Measurements from ENCODE around the gene HOXA11.

The HOXA11 gene

DNA sequence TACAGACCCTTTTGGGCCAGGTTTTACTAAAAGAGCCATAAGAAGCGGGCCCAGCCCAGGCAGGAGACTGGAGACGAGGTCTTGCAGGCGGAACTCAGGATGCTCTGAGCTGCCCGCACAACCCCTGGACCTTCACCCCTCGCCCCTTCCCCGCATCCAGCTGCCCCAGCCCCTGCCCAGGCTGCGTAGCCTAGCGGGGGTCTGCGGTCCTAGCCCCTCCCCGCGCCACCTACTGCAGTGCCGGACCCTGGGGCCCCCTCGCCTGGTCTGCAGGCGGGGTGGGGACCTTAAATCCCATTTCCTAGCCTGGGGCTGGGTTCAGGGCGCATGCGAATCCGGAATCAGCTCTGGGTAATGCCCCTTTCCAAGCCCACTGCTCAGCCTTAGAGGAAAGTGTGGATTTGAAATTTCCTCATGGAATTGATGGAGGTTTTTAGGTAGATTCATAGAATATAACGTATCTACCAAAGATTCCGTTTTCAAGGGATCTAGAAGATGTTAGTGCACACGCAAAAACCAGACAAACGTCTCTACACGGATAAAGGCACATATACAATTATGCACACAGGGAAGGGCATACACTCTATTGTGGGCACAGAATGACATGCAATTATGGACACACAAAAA is 32.1 kb downstream of the HOXA11 start:
- no peak overlapping the region for H2AFZ ChIP-seq (ENCODE audit: low read depth)
- no peak overlapping the region for H3K4me2 ChIP-seq
- no peaks in the 10 kb centered on the region for H3K27me3 ChIP-seq (ENCODE audit: insufficient read depth, low read depth)
- no peaks in the 10 kb centered on the region for H3K79me2 ChIP-seq (ENCODE audit: insufficient read depth, low read depth)
- no peak for TF ChIP-seq CTCF (conservative IDR thresholded peaks at IDR 0.05; ENCODE audit: low read depth, low read length)
- H4K20me1 ChIP-seq (ENCODE audit: insufficient read depth) = no peaks in the 10 kb centered on the region
- no peak overlapping the region for H3K27ac ChIP-seq
- H3K9ac ChIP-seq = no peak overlapping the region
- H3K4me1 ChIP-seq (ENCODE audit: low read depth, poor library complexity, severe bottlenecking) = peaks cover 7% of the 10 kb centered on the region
- no peak overlapping the region for H3K4me3 ChIP-seq (IDR thresholded peaks at IDR 0.05; ENCODE audit: insufficient read depth, low read depth, low read length)
- no peaks in the 10 kb centered on the region for H3K36me3 ChIP-seq (ENCODE audit: insufficient read depth)

DNA sequence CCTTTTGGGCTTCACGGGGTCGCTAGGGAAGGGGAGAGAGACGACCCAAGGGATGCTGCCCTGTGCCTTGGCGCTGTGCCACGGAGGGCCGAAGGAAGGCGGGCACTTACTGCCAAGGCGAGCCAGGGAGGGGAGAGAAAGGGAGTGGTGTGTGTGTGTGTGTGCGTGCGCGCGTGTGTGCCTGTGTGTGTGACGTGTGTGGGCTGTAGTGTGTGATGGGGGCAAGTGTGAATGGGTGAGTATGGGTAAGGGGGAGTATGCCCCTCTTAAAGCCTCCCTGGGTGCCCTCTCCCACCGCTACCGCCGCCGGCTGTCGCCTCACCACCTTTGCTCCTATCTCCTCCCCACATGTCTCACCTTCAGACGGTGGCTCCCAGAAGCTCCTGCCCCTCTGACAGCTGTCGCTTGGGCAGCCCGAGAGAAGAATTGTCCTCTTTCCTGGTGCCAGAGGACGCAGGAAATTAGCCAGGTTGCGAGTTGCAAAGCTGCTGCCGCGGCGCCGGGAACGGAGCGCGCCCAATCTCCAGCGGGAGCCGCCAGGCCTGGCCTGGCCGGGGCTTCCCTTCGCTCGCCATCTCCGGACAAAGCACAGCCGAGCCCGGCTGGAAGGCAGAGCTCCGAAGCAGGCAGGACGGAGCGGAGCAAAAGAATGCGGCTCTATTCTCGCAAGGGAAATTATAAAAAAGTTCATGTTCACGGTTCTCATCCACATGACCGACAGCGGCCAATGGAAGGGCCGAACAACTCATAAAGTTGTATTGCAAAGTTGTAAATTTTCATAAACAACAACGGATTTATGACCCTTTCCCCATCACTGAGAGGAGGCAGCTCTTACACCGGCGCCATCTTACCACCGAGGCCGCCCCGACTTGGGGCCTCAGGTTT is 32.9 kb downstream of the HOXA11 start, which contains the start of gene HOXA3:
HOXA3 (minus strand) TSS at position 653 of the 885 bp plus-strand sequence. CDS start 41,943 bp downstream, outside the sequence.
- H3K27ac ChIP-seq = no peak within 1 kb of the TSS; the same call in 1 of the 2 replicates
- peak within 1 kb of the TSS; percentile 94 for H3K4me2 ChIP-seq
- peak within 1 kb of the TSS; percentile 76; the same call in 1 of the 2 replicates for H3K9ac ChIP-seq
- no peaks in the 10 kb centered on the region for H4K20me1 ChIP-seq (ENCODE audit: insufficient read depth)
- H3K36me3 ChIP-seq (ENCODE audit: insufficient read depth) = no peaks in the 10 kb centered on the region
- H3K4me1 ChIP-seq (ENCODE audit: low read depth, poor library complexity, severe bottlenecking) = peaks cover 7% of the 10 kb centered on the region
- no peak within 1 kb of the TSS for H3K4me3 ChIP-seq (IDR thresholded peaks at IDR 0.05; ENCODE audit: insufficient read depth, low read depth, low read length)
- no peaks in the 10 kb centered on the region for H3K27me3 ChIP-seq (ENCODE audit: insufficient read depth, low read depth)
- H2AFZ ChIP-seq (ENCODE audit: low read depth) = peak within 1 kb of the TSS; percentile 96
- TF ChIP-seq CTCF (conservative IDR thresholded peaks at IDR 0.05; ENCODE audit: low read depth, low read length) = no peak
- H3K79me2 ChIP-seq (ENCODE audit: insufficient read depth, low read depth) = no peaks in the 10 kb centered on the region

GRCh38 chr7:27151341-27151930 is 33.6 kb downstream of the HOXA11 start:
- H3K36me3 ChIP-seq (ENCODE audit: insufficient read depth) = no peaks in the 10 kb centered on the region
- no peaks in the 10 kb centered on the region for H3K79me2 ChIP-seq (ENCODE audit: insufficient read depth, low read depth)
- peaks cover 7% of the 10 kb centered on the region for H3K4me1 ChIP-seq (ENCODE audit: low read depth, poor library complexity, severe bottlenecking)
- H2AFZ ChIP-seq (ENCODE audit: low read depth) = peak overlapping the region; percentile 96
- H3K27ac ChIP-seq = peak overlapping the region; percentile 67; the same call in 1 of the 2 replicates
- peak overlapping the region; percentile 42 for H3K4me3 ChIP-seq (IDR thresholded peaks at IDR 0.05; ENCODE audit: insufficient read depth, low read depth, low read length)
- peak overlapping the region; percentile 94 for H3K4me2 ChIP-seq
- TF ChIP-seq CTCF (conservative IDR thresholded peaks at IDR 0.05; ENCODE audit: low read depth, low read length) = no peak
- H3K27me3 ChIP-seq (ENCODE audit: insufficient read depth, low read depth) = no peaks in the 10 kb centered on the region
- H4K20me1 ChIP-seq (ENCODE audit: insufficient read depth) = no peaks in the 10 kb centered on the region
- H3K9ac ChIP-seq = peak overlapping the region; percentile 76

GRCh38 chr7:27150568-27151340 is 34.3 kb downstream of the HOXA11 start:
- peak; percentile 79 for TF ChIP-seq CTCF (conservative IDR thresholded peaks at IDR 0.05; ENCODE audit: low read depth, low read length)
- Histone ChIP-seq H2AFZ (ENCODE audit: low read depth) (peak overlapping the region; percentile 96), H3K4me1 (ENCODE audit: low read depth, poor library complexity, severe bottlenecking) (peaks cover 7% of the 10 kb centered on the region), H3K4me2 (peak overlapping the region; percentile 94), H3K79me2 (ENCODE audit: insufficient read depth, low read depth) (no peaks in the 10 kb centered on the region), H3K27me3 (ENCODE audit: insufficient read depth, low read depth) (no peaks in the 10 kb centered on the region), H3K36me3 (ENCODE audit: insufficient read depth) (no peaks in the 10 kb centered on the region), H3K27ac (peak overlapping the region; percentile 67), H3K9ac (peak overlapping the region; percentile 76), H4K20me1 (ENCODE audit: insufficient read depth) (no peaks in the 10 kb centered on the region), H3K4me3 (IDR thresholded peaks at IDR 0.05; ENCODE audit: insufficient read depth, low read depth, low read length) (peak overlapping the region; percentile 49)

All from KMS-11 (cell line).